Mesothelial cell of epicardium (in vitro differentiated cells): ENCODE results near the gene ZBTB4. TPM values are rescaled to one million over a fixed set of nuclear protein-coding genes. Genes with fewer than 3 reads are reported as not detected.

Source experiments
- DNase-seq, 2 experiments: peaks; one replicate each; pipeline ENCODE4 v3.0.0; 2021; ENCODE audit warnings: low spot score in 2 of 2; ENCODE audit not compliant: unreplicated experiment in 2 of 2
- H3K27ac Mint-ChIP-seq: 2 replicates; pipeline ENCODE4 v1.8.0; 2021; ENCODE audit warnings: mixed read lengths
- H3K27me3 Mint-ChIP-seq: 2 replicates; pipeline ENCODE4 v1.8.0; 2021; ENCODE audit warnings: low read depth, mixed read lengths
- H3K36me3 Mint-ChIP-seq: 2 replicates; pipeline ENCODE4 v1.8.0; 2021; ENCODE audit warnings: mixed read lengths
- H3K4me1 Mint-ChIP-seq: 2 replicates; pipeline ENCODE4 v1.8.0; 2021; ENCODE audit warnings: mixed read lengths
- H3K4me3 Mint-ChIP-seq: 2 replicates; pipeline ENCODE4 v1.8.0; 2021; ENCODE audit warnings: mild to moderate bottlenecking, moderate library complexity, mixed read lengths
- H3K9me3 Mint-ChIP-seq: 2 replicates; pipeline ENCODE4 v1.8.0; 2021; ENCODE audit warnings: mixed read lengths
- total RNA-seq: library from RNA; stranded (reverse); gene quantifications from 3 replicates; pipeline ENCODE4 v1.2.1, GENCODE V29; 2021
- TF ChIP-seq, protein P1 (sequence below): fragments of 200-600 bp; sonication (generic); IDR thresholded peaks from one replicate; pipeline ENCODE4 v1.5.0; 2021; ENCODE audit warnings: antibody characterized with exemption; ENCODE audit not compliant: unreplicated experiment

Gene ZBTB4, protein sequence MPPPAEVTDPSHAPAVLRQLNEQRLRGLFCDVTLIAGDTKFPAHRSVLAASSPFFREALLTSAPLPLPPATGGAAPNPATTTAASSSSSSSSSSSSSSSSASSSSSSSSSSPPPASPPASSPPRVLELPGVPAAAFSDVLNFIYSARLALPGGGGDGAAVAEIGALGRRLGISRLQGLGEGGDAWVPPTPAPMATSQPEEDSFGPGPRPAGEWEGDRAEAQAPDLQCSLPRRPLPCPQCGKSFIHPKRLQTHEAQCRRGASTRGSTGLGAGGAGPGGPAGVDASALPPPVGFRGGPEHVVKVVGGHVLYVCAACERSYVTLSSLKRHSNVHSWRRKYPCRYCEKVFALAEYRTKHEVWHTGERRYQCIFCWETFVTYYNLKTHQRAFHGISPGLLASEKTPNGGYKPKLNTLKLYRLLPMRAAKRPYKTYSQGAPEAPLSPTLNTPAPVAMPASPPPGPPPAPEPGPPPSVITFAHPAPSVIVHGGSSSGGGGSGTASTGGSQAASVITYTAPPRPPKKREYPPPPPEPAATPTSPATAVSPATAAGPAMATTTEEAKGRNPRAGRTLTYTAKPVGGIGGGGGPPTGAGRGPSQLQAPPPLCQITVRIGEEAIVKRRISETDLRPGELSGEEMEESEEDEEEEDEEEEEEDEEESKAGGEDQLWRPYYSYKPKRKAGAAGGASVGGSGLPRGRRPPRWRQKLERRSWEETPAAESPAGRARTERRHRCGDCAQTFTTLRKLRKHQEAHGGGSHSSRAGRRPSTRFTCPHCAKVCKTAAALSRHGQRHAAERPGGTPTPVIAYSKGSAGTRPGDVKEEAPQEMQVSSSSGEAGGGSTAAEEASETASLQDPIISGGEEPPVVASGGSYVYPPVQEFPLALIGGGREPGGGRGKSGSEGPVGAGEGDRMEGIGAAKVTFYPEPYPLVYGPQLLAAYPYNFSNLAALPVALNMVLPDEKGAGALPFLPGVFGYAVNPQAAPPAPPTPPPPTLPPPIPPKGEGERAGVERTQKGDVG
- total RNA-seq = 36.4 to 40.1 TPM (median 39.7 TPM) in 3 replicates

DNA sequence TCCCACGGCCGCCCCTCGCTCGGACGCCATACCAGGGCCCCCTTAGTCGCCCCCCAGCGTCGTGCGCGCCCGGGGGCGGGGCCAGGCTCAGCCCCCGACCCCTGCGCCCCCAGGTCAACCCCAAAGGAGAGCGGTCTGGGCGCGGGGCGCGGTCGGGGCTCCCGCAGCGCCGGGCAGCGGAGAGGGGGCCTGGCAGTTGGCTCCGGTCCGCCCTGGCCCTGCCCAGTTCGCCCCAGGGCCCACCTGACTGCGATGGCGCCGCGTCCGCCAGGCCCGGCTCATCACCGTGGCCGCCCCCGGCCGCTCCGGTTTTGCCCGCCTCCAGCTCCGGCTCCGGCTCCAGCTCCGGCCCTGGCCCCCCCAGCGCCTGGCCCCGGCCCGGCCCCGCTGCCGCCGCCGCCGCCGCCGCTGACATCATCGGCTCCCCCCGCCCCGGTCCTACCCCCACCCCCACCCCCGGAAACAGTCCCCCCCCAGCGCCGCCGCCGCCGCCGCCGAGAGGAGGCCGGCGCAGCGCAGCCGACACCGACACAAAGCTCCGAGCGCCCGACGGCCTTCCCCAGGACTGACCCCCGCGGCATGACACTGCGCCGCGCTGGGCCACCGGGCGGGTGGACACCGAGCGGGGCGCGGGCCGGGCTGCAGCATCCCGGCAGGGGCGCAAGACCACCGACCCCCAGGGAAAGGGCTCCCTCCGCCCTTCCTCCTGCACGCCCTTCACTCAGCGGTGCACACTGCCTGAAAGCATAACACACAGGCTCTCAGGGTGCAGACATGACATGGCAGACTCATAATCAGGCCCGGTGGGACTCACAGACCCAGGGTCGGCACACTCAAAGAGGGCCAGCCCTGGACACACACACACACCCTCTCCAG is at the start of gene ZBTB4:
Gene ZBTB4 (minus strand): TSS at position 419 of the 876 bp plus-strand sequence. CDS start 12,830 bp downstream, outside the sequence.
- Mint-ChIP-seq H3K4me1 (peaks cover 64% of the 10 kb centered on the region), H3K27me3 (no peaks in the 10 kb centered on the region), H3K4me3 (peak within 1 kb of the TSS; percentile 96), H3K36me3 (no peaks in the 10 kb centered on the region), H3K9me3 (no peaks in the 10 kb centered on the region), H3K27ac (peak within 1 kb of the TSS; percentile 100)
- TF ChIP-seq, protein P1, sequence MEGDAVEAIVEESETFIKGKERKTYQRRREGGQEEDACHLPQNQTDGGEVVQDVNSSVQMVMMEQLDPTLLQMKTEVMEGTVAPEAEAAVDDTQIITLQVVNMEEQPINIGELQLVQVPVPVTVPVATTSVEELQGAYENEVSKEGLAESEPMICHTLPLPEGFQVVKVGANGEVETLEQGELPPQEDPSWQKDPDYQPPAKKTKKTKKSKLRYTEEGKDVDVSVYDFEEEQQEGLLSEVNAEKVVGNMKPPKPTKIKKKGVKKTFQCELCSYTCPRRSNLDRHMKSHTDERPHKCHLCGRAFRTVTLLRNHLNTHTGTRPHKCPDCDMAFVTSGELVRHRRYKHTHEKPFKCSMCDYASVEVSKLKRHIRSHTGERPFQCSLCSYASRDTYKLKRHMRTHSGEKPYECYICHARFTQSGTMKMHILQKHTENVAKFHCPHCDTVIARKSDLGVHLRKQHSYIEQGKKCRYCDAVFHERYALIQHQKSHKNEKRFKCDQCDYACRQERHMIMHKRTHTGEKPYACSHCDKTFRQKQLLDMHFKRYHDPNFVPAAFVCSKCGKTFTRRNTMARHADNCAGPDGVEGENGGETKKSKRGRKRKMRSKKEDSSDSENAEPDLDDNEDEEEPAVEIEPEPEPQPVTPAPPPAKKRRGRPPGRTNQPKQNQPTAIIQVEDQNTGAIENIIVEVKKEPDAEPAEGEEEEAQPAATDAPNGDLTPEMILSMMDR = no peak
- DNase-seq = peak in 1 of 2 experiments; percentile 57

DNA sequence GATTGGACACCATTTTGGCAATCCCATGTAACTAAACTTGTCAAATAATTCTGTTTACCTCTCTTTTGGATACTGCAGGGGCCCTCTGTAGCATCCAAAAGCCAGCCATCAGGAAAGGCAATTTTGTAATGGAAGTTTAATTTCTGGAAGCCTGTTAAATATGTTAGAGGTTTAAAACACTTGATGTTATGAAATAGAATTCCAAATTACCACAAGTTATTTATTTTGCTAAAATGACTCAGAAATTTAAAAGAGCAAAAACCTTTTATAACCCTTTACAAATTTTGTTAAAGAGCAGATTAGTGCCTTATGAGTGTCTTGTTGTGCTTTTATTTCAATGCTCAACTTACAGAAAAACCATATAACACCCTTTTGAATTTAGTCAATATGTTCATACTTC is 49.4 kb upstream of the ZBTB4 start:
- Mint-ChIP-seq H3K36me3 (peaks cover 9% of the 10 kb centered on the region), H3K9me3 (peaks cover 22% of the 10 kb centered on the region), H3K4me1 (no peaks in the 10 kb centered on the region), H3K27ac (no peak overlapping the region), H3K4me3 (no peak overlapping the region), H3K27me3 (no peaks in the 10 kb centered on the region)
- TF ChIP-seq, protein P1 = no peak
- DNase-seq = no peak

DNA sequence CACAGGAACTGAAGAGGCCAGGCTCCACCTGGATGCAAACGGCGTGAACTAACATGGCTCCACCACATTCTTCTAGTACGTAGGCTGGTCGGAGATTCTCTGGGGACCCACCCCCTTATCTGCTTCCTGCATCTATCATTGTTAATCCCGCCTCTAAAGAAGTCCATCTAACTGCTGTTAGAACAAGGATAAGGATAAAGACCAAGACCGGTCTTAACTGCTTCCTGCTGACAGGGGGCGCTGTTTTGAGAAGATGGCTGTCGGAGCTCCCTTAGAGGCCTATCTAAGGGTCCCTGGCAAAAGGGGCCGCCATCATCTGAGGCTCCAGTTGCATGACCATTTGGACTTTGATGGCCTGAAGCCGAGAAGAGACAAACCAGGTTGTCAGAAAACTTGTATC is 43.6 kb upstream of the ZBTB4 start:
- H3K4me1 Mint-ChIP-seq = no peaks in the 10 kb centered on the region
- no peak overlapping the region for H3K27ac Mint-ChIP-seq
- no peak overlapping the region for H3K4me3 Mint-ChIP-seq
- TF ChIP-seq, protein P1 = no peak
- H3K27me3 Mint-ChIP-seq = no peaks in the 10 kb centered on the region
- no peak for DNase-seq
- peaks cover 9% of the 10 kb centered on the region for H3K9me3 Mint-ChIP-seq
- peaks cover 3% of the 10 kb centered on the region for H3K36me3 Mint-ChIP-seq

DNA sequence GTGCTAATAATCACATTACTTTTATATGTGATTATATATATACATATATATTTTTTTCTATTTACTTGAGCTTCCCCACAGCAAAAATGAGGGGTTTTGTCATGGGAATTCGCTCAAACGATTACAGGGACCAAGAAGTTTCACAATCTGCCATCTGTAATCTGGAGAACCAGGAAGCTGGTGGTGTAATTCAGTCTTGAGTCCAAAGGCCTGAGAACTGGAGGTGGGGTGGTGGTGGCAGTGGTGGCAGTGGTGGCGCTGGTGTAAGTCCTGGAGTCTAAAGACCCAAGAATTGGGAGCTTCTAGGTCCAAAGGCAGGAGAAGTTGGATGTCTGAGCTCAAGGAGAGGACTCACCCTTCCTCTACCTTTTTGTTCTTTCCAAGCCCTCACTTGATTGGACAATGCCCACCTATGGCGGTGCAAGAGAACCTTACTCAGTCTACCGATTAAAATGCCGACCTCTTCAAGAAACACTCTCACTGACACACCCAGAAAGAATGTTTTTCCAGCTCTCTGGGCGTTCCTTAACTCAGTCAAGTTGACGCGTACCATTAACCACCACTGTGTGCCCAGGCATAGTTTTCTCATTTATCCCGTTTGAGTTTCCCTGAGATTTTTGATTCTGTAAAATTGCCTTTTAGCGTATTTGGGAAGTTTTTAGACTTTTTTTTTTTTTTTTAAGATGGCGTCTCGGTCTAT is 36.6 kb upstream of the ZBTB4 start:
- Mint-ChIP-seq H3K9me3 (no peaks in the 10 kb centered on the region), H3K27ac (peak overlapping the region; percentile 34), H3K36me3 (peaks cover 16% of the 10 kb centered on the region), H3K4me1 (peaks cover 4% of the 10 kb centered on the region), H3K4me3 (no peak overlapping the region), H3K27me3 (no peaks in the 10 kb centered on the region)
- TF ChIP-seq, protein P1 = no peak
- no peak for DNase-seq
